OCI-M2 (cell line): ENCODE measurements around the gene CEACAM16.
A peak's percentile ranks its signal among the peaks of the same experiment; 100 is the strongest.

Experiments
- DNase-seq: peaks from one replicate; lab custom pipeline; 2025; ENCODE audit not compliant: unreplicated experiment; lab: John Stamatoyannopoulos, UW

Gene CEACAM16

GRCh38 chr19:44723299-44723951, 24.5 kb downstream of the CEACAM16 start:
- no peak for DNase-seq

DNA sequence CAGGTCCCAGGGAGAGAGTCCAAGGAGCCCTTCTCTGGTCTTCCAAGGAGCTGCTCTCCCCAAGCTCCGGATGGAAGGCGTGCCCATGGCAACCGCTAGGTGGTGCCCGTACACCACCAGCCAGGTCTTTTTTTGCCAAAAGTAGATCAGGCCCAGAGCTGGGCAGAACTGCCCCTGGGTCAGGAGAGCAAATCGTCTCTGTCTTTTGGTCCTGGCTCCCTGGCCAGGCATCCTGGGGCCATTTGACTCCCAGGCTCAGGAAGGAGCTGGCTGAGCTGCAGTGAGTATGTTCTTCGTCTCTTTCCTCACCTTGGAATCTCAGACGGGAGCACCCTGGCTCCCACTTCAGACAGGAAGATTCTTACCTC, 25.0 kb downstream of the CEACAM16 start:
- DNase-seq, result peak; percentile 34

- DNase-seq, result no peak
These were observed 26.3 kb downstream of the CEACAM16 start for GRCh38 chr19:44725251-44725650.

- DNase-seq, result no peak
These were observed 26.7 kb downstream of the CEACAM16 start for GRCh38 chr19:44725684-44726083.

- no peak for DNase-seq
These were observed 27.5 kb downstream of the CEACAM16 start for GRCh38 chr19:44726465-44726864.

- no peak for DNase-seq
These were observed 29.2 kb downstream of the CEACAM16 start for GRCh38 chr19:44728178-44728577.

DNA sequence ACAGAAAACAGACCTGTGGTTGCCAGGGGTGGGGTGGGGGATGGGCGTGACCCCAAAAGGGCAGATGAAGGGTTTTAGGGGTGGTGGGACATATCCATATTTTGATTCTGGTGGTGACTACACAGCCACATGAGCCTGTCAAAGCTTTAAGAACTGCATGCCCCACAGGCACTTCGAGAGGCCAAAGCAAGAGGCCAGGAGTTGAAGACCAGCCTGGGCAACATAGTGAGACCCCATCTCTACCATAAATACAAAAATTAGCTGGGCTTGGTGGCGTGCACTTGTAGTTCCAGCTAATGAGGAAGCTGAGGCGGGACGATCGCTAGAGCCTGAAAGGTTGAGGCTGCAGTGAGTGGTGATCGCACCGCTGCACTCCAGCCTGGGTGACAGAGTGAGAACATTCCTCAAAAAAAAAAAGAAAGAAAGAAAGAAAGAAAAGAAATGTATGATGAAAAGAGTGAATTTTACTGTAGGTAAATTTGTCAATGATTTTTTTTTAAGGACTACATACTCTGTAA, 30.6 kb downstream of the CEACAM16 start:
- DNase-seq, result no peak

DNA sequence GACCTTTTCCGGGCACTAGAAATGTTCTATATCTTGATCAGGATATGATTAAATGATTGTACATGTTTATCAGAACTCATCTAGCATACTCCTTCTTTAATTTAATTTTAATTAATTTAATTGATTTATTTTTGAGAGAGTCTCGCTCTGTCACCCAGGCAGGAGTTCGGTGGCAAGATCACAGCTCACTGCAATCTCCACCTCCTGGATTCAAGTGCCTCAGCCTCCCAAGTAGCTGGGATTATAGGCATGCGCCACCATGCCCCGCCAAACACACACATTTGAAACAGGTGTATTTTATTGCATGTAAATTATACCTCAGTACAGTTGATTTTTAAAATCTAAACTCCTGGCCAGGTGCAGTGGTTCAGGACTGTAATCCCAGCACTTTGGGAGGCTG, 32.1 kb downstream of the CEACAM16 start:
- no peak for DNase-seq

DNA sequence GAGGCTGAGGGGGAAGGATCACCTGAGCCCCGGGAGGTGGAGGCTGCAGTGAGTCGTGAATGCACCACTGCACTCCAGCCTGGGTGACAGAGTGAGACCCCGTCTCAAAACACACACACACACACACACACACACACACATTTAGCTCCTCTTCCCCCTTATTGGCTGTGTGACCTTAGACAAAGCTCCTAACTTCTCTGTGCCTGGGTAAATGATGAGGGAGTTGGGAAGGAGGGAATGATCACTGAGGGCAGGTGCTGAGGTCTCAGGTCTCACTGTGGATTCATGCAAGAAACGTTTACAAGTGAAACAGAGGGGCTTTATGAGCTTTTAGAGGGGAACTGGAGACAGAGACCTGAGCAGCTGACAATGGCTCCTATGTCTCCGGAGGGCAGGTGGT, 32.7 kb downstream of the CEACAM16 start:
- DNase-seq, result no peak

DNA sequence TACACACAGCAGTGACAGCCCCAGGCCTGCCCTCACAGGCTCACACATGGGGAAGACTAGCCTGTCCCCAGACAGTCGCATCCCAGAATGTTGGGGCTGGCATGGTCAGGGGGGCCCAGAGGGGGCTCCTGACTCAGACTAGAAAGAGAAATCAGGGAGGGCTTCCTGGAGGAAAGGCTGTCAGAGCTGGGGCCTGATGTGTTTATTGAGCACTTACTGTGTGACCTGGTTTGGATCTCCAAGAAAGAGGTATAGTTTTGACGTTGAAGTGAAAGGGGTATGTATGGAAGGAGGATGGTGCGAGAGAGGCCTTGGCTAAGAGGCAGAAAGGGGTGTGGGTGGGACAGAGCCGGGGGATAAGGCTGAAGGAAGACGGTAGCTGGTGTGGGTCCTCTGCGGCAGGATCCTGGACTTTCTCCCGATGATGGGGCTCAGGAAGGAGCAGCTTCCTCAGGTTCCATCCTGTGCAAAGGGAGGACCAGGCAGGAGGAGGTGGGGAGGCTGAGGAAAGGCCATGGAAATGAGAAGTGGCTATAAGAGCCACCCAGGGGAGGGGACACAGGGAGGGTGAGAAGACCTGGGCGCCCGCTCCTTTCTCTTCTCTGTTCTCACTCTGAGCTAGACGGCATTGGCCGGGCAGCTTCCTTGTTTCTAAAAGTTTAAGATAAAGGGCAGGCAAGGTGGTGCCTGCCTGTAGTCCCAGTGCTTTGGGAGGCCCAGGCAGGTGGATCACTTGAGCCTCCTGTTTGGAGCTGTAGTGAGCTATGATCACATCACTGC, 33.5 kb downstream of the CEACAM16 start:
- no peak for DNase-seq

DNA sequence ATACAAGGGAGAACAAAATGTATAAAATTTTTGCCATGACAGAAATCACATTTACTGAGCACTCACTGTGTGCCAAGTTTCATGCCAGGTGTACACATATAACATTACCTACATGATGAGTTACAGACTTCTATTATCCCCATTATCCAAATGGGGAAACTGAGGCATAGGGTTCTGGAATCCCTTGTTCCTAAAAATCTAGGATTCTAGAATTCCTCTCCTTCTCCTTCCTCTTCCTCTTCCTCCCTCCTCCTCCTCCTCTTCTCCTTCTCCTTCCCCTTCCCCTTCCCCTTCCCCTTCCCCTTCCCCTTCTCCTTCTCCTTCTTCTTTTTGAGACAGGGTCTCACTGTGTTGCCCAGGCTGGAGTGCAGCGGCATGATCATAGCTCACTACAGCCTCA, 35.4 kb downstream of the CEACAM16 start:
- DNase-seq, result no peak

GRCh38 chr19:44735011-44735410, 36.1 kb downstream of the CEACAM16 start:
- DNase-seq, result no peak

- DNase-seq, result no peak
These were observed 38.5 kb downstream of the CEACAM16 start for GRCh38 chr19:44737238-44738071.

DNA sequence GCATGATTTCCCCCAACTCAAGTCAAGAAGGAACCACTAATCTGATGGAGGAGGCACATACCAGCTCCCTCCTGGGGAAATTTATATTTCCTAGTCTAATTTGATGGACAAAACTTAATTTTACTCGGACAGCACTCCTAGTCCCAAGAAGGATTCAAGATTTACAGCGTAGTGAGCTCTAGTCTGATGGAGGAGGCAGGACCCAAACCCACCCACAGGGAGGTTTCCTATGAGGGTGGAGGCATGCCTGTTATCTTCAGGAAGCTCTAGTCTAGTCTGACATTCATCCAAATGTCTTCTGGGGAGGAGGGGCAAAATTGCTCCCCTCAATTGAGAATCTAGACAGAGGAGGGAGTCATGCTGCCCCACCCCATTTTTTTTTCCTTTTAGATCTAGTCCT, 39.2 kb downstream of the CEACAM16 start:
- no peak for DNase-seq

GRCh38 chr19:44738603-44739558, 39.9 kb downstream of the CEACAM16 start:
- DNase-seq, result no peak

- no peak for DNase-seq
These were observed 41.4 kb downstream of the CEACAM16 start for GRCh38 chr19:44740351-44740824.

DNA sequence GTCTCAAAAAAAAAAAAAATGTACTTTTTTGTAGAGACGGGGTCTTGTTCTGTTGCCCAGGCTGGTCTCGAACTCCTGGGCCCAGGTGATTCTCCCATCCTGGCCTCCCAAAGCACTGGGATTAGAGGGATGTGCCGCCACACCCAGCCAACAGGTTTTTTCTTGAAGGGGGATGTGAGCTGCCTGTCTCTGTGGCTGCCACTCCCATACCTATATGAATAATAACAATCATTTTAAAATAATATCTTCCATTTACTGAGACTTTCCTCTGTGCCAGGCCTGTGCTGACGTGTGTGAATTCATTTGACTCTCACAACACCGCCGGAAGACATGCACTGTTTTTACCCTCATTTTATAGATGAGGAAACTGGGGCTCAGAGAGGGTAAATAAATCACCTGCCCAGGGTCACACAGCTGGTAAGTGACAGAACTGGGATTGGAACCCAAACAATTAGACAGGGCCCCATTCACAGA, 42.3 kb downstream of the CEACAM16 start:
- no peak for DNase-seq

GRCh38 chr19:44741841-44742329, 42.9 kb downstream of the CEACAM16 start:
- no peak for DNase-seq

DNA sequence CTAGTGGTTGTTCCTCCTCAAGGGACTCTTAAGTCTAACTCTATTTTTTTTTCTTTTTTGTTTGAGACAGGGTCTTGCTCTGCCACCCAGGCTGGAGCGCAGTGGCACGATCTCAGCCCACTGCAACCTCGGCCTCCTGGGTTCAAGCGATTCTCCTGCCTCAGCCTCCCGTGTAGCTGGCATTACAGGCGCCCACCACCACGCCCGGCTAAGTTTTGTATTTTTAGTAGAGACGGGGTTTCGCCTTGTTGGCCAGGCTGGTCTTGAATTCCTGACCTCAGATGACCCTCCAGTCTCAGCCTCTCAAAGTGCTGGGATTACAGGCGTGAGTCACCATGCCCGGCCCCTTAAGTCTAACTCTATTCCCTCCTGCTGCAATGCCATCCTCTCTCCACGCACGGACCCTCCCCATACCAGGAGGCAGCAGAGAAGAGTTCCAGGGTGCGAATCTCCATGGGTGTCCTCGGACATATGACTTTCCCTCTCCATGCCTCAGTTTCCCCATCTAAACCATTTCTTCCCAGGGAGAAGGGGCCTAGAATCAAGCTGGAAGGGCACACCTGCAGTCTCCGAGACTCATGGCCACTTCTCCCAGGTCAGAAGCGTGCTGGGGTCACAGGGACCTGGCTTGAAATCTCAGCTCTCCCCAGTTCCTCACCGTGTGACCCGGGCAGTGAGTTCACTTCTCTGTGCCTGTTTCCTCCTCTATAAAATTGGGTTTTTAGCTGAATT, 43.5 kb downstream of the CEACAM16 start:
- DNase-seq, result no peak
